GM18499 (cell line): ENCODE data around the gene SLCO2B1.

Source experiments
- ATAC-seq: cut with Tn5 transposase; IDR thresholded peaks from one replicate; pipeline ENCODE4 v1.9.1; 2021; ENCODE audit warnings: moderate number of reproducible peaks; ENCODE audit not compliant: insufficient read depth, unreplicated experiment

Gene SLCO2B1

GRCh38 chr11:75244052-75244814 is 93.3 kb downstream of the SLCO2B1 start:
- no peak for ATAC-seq

- no peak for ATAC-seq
These were observed 94.6 kb downstream of the SLCO2B1 start for GRCh38 chr11:75245356-75246005.

- no peak for ATAC-seq
These were observed 95.2 kb downstream of the SLCO2B1 start for GRCh38 chr11:75246006-75246670.

GRCh38 chr11:75246671-75247350 is 95.9 kb downstream of the SLCO2B1 start:
- no peak for ATAC-seq

GRCh38 chr11:75248924-75249256 is 98.0 kb downstream of the SLCO2B1 start:
- no peak for ATAC-seq

- no peak for ATAC-seq
These were observed 98.8 kb downstream of the SLCO2B1 start for GRCh38 chr11:75249704-75250103.

- ATAC-seq: no peak
These were observed 103.4 kb downstream of the SLCO2B1 start for GRCh38 chr11:75254326-75254725.
